NB4 (cell line): ENCODE data around the gene MYO10.
A peak's percentile ranks its signal among the peaks of the same experiment; 100 is the strongest.
"Not testable (repeated sequence)": the region's sequence is repeated elsewhere in the genome, so short reads cannot be mapped to it uniquely, and the experiment has no call there.

Experiments
- DNase-seq: peaks from one replicate; pipeline ENCODE4 v3.0.0; 2010; ENCODE audit warnings: low read depth
- H3K4me3 ChIP-seq: one replicate; pipeline ENCODE4 v1.5.1; 2011; ENCODE audit warnings: mild to moderate bottlenecking, low read depth, low read length, moderate library complexity
- CTCF ChIP-seq: IDR thresholded peaks from one replicate; pipeline ENCODE4 v1.5.1; 2012; ENCODE audit warnings: low read depth, low read length
- MAX ChIP-seq: IDR thresholded peaks from 2 replicates; pipeline ENCODE4 v1.6.1; 2011; ENCODE audit warnings: low read depth, low read length
- MYC ChIP-seq: IDR thresholded peaks from 2 replicates; pipeline ENCODE4 v1.6.1; 2011; ENCODE audit warnings: low read depth, low read length
- POLR2A ChIP-seq: IDR thresholded peaks from 2 replicates; pipeline ENCODE4 v1.6.1; 2011; ENCODE audit warnings: mild to moderate bottlenecking; ENCODE audit not compliant: insufficient read length; ENCODE audit errors: extremely low read depth

Gene MYO10

GRCh38 chr5:16936150-16936988 lies at the start of gene MYO10:
Gene MYO10 (minus strand): TSS chr5:16936288. CDS start chr5:16935808, 480 bp downstream.
- H3K4me3 ChIP-seq, result peak within 1 kb of the TSS; percentile 40
- DNase-seq, result peak; percentile 63
- TF ChIP-seq MAX (no peak; the same call in 1 of the 2 replicates), POLR2A (peak; percentile 11), CTCF (no peak), MYC (peak; percentile 60)

- H3K4me3 ChIP-seq, DNase-seq: not testable (repeated sequence)
These were observed 49.2 kb upstream of the MYO10 start for GRCh38 chr5:16985304-16985703.

- TF ChIP-seq CTCF (no peak), MYC (no peak), MAX (no peak)
- no peak for DNase-seq
- no peak overlapping the region for H3K4me3 ChIP-seq
These were observed 47.9 kb upstream of the MYO10 start for GRCh38 chr5:16983972-16984371.

- no peak for TF ChIP-seq MAX
- DNase-seq, result no peak
- H3K4me3 ChIP-seq, result no peak overlapping the region
These were observed 47.0 kb upstream of the MYO10 start for GRCh38 chr5:16983022-16983639.

GRCh38 chr5:16981700-16982099 lies 45.6 kb upstream of the MYO10 start:
- no peak overlapping the region for H3K4me3 ChIP-seq
- no peak for DNase-seq
- TF ChIP-seq POLR2A (no peak), MYC (no peak), CTCF (no peak), MAX (no peak)

- DNase-seq, result no peak
- TF ChIP-seq CTCF (no peak), POLR2A (no peak), MAX (no peak), MYC (no peak)
- no peak overlapping the region for H3K4me3 ChIP-seq
These were observed 44.9 kb upstream of the MYO10 start for GRCh38 chr5:16980983-16981382.
